ENCODE results near the gene ZNF862. TPM values are rescaled to one million over a fixed set of nuclear protein-coding genes. Genes with fewer than 3 reads are reported as not detected.

The ZNF862 gene
- total and polyA plus RNA-seq, 2 of the 13 experiments (the other 11 are each of a cell fraction or from before 2014, with no cell fraction given) = 0.89 to 2.0 TPM

- Histone ChIP-seq H3K36me3 (replicated peaks in 1 of 2; ENCODE audit: control insufficient read depth in 1 of 2, insufficient read depth in 2 of 2, low read length in 2 of 2) (peaks cover 3 to 20% of the 10 kb centered on the region in 2 experiments; a peak in 3 of 5 replicates), H4K20me1 (ENCODE audit: insufficient read depth, low read length) (no peaks in the 10 kb centered on the region), H3K4me1 (ENCODE audit: insufficient read depth, low read length) (peaks cover 47% of the 10 kb centered on the region), H3K79me2 (ENCODE audit: insufficient read depth, low read length) (no peaks in the 10 kb centered on the region), H3K9me3 (ENCODE audit: low read length) (no peaks in the 10 kb centered on the region), H2AFZ (ENCODE audit: low read length) (no peak overlapping the region), H3K27me3 (ENCODE audit: control insufficient read depth in 1 of 2, insufficient read depth in 2 of 2, low read length in 2 of 2) (no peaks in the 10 kb centered on the region), H3K27ac (ENCODE audit: extremely low read length, insufficient read depth, low read length) (no peak overlapping the region), H3K4me2 (ENCODE audit: low read depth, low read length) (no peak overlapping the region), H3K9ac (ENCODE audit: insufficient read depth, low read depth, low read length) (no peak overlapping the region), H3K4me3 (replicated peaks in 1 of 3; ENCODE audit: insufficient read depth in 1 of 3, low read depth in 2 of 3, low read length in 3 of 3) (no peak overlapping the region)
- WGBS (ENCODE audit: low lambda C conversion rate) = 87% methylated on average over 10 of the region's 11 CpGs
- TF ChIP-seq KLF16 (CRISPR knock-in tag; IDR thresholded peaks at IDR 0.05) (no peak), HES4 (CRISPR knock-in tag; IDR thresholded peaks at IDR 0.05; ENCODE audit: borderline replicate concordance) (no peak)
- intact Hi-C loops (cut with micrococcal nuclease; ENCODE audit: unreplicated experiment) (no loop called here), in situ Hi-C loops (cut with HindIII; ENCODE audit: extremely low pct_ligation_motif_present, low pct_unique_long_range_greater_than_20kb) (no loop called here)
- ATAC-seq (no peak), FAIRE-seq (no peak), DNase-seq (ENCODE audit: low spot score) (no peak)
- POLR2A ChIA-PET = interaction anchor here (0.7 kb wide), 1 partner anchor 44 kb away, joined by 3 read pairs; the partner anchor contains the start of gene ZNF862
- BruUV-seq (replicated peaks) = no TSS peak
- CTCF ChIA-PET (ENCODE audit: low intra/inter-chr PET ratio, low total read pairs) = interaction anchor here (0.8 kb wide), 1 partner anchor 394 kb away, joined by 4 read pairs; no protein-coding TSS in a partner anchor
Measured at GRCh38 chr7:149882248-149883047, 44.3 kb downstream of the ZNF862 start.

GRCh38 chr7:149883048-149883438 lies 44.9 kb downstream of the ZNF862 start:
- Histone ChIP-seq H3K27ac (ENCODE audit: extremely low read length, insufficient read depth, low read length) (no peak overlapping the region), H3K27me3 (ENCODE audit: control insufficient read depth in 1 of 2, insufficient read depth in 2 of 2, low read length in 2 of 2) (no peaks in the 10 kb centered on the region), H3K4me3 (replicated peaks in 1 of 3; ENCODE audit: insufficient read depth in 1 of 3, low read depth in 2 of 3, low read length in 3 of 3) (no peak overlapping the region), H3K79me2 (ENCODE audit: insufficient read depth, low read length) (no peaks in the 10 kb centered on the region), H3K4me1 (ENCODE audit: insufficient read depth, low read length) (peaks cover 47% of the 10 kb centered on the region), H3K9me3 (ENCODE audit: low read length) (no peaks in the 10 kb centered on the region), H3K9ac (ENCODE audit: insufficient read depth, low read depth, low read length) (no peak overlapping the region), H3K36me3 (replicated peaks in 1 of 2; ENCODE audit: control insufficient read depth in 1 of 2, insufficient read depth in 2 of 2, low read length in 2 of 2) (peaks cover 3 to 15% of the 10 kb centered on the region in 2 experiments; a peak in 3 of 5 replicates), H4K20me1 (ENCODE audit: insufficient read depth, low read length) (no peaks in the 10 kb centered on the region), H2AFZ (ENCODE audit: low read length) (no peak overlapping the region), H3K4me2 (ENCODE audit: low read depth, low read length) (no peak overlapping the region)
- in situ Hi-C loops (cut with HindIII; ENCODE audit: extremely low pct_ligation_motif_present, low pct_unique_long_range_greater_than_20kb) (no loop called here), intact Hi-C loops (cut with micrococcal nuclease; ENCODE audit: unreplicated experiment) (no loop called here)
- DNase-seq (ENCODE audit: low spot score) = no peak
- WGBS (ENCODE audit: low lambda C conversion rate) = 78% methylated on average over 7 of the region's 8 CpGs
- CTCF ChIA-PET (ENCODE audit: low intra/inter-chr PET ratio, low total read pairs) = interaction anchor here (0.8 kb wide), 1 partner anchor 393 kb away, joined by 4 read pairs; no protein-coding TSS in a partner anchor
- POLR2A ChIA-PET = interaction anchor here (0.7 to 1.0 kb wide), 2 partner anchors 9 to 45 kb away, joined by 3 to 4 read pairs; partner anchors contain the start of gene ZNF862
- BruUV-seq (replicated peaks) = no TSS peak
- no peak for TF ChIP-seq HIC2 (CRISPR knock-in tag; IDR thresholded peaks at IDR 0.05; ENCODE audit: low read depth)
- no peak for TF ChIP-seq NBN (conservative IDR thresholded peaks at IDR 0.05)
- TF ChIP-seq AHR (CRISPR knock-in tag; IDR thresholded peaks at IDR 0.05) = no peak
- TF ChIP-seq KDM6A (CRISPR knock-in tag; IDR thresholded peaks at IDR 0.05; ENCODE audit: low read depth) = no peak
- TF ChIP-seq ZNF337 (CRISPR knock-in tag; IDR thresholded peaks at IDR 0.05; ENCODE audit: borderline replicate concordance, low read depth) = no peak
- no peak for TF ChIP-seq MTA1 (CRISPR knock-in tag; IDR thresholded peaks at IDR 0.05; ENCODE audit: borderline replicate concordance)
- no peak for TF ChIP-seq PBX3 (CRISPR knock-in tag; IDR thresholded peaks at IDR 0.05; ENCODE audit: borderline replicate concordance)
- TF ChIP-seq ZHX1 (CRISPR knock-in tag; IDR thresholded peaks at IDR 0.05; ENCODE audit: low read depth) = no peak
- ATAC-seq = no peak
- no peak for FAIRE-seq
